HEK293 (cell line): ENCODE data around the gene GAPVD1.

Source experiments
- CTCF ChIA-PET: fragments of 350-600 bp; formaldehyde crosslinking; extraction: SDS; loops from one replicate; lab custom pipeline; 2021; ENCODE audit warnings: antibody characterized with exemption; lab: Yijun Ruan, JAX
- POLR2A ChIA-PET: fragments of 300-600 bp; formaldehyde crosslinking; extraction: SDS; loops from one replicate; lab custom pipeline; 2020; ENCODE audit warnings: antibody characterized with exemption, inconsistent platforms; lab: Yijun Ruan, JAX
- H3K27ac ChIP-seq: fragments of 200-500 bp; sonication (Bioruptor generic); 2 replicates; pipeline ENCODE4 v1.5.1; 2014; ENCODE audit warnings: low read depth, low read length, control low read depth, inconsistent platforms; ENCODE audit errors: extremely low read depth
- H3K36me3 ChIP-seq, 2 experiments: fragments of 200-500 bp in 1 of 2; sonication (Bioruptor generic) in 1 of 2; 1 replicate in 1 of 2; 2 replicates in 1 of 2; pipeline ENCODE4 v1.5.1; 2014 to 2017; ENCODE audit warnings: inconsistent platforms in 2 of 2, low read length in 2 of 2; ENCODE audit not compliant: control insufficient read depth in 2 of 2, insufficient read depth in 1 of 2
- H3K4me1 ChIP-seq: fragments of 200-500 bp; sonication (Bioruptor generic); 2 replicates; pipeline ENCODE4 v1.5.1; 2014; ENCODE audit warnings: mild to moderate bottlenecking, low read length, inconsistent platforms; ENCODE audit not compliant: control insufficient read depth, insufficient read depth
- H3K4me3 ChIP-seq: 2 replicates; pipeline ENCODE4 v1.5.1; 2011; ENCODE audit warnings: low read depth, mild to moderate bottlenecking, control low read depth, low read length, moderate library complexity
- H3K9me3 ChIP-seq: fragments of 200-500 bp; sonication (Bioruptor generic); 2 replicates; pipeline ENCODE4 v1.5.1; 2014; ENCODE audit warnings: low read depth, low read length, inconsistent platforms; ENCODE audit not compliant: control insufficient read depth, insufficient read depth
- HOXC10 ChIP-seq: sonication (generic); formaldehyde crosslinking; IDR thresholded peaks from 2 replicates; pipeline ENCODE4 v1.8.1; 2023; ENCODE audit warnings: mild to moderate bottlenecking, missing genetic modification reagents
- KLF1 ChIP-seq: fragments of 450-650 bp; formaldehyde crosslinking; IDR thresholded peaks from 2 replicates; pipeline ENCODE4 v1.5.1; 2016; ENCODE audit warnings: missing biosample characterization, missing genetic modification characterization
- KLF8 ChIP-seq: fragments of 450-650 bp; formaldehyde crosslinking; IDR thresholded peaks from 2 replicates; pipeline ENCODE4 v1.5.1; 2016; ENCODE audit warnings: missing biosample characterization, missing genetic modification characterization
- RBAK ChIP-seq: fragments of 450-650 bp; formaldehyde crosslinking; IDR thresholded peaks from 2 replicates; pipeline ENCODE4 v1.5.1; 2016; ENCODE audit warnings: missing biosample characterization, missing genetic modification characterization
- SCRT1 ChIP-seq: fragments of 450-650 bp; formaldehyde crosslinking; IDR thresholded peaks from 2 replicates; pipeline ENCODE4 v1.5.1; 2016; ENCODE audit warnings: missing biosample characterization, missing genetic modification characterization, borderline replicate concordance
- SETDB1 ChIP-seq: IDR thresholded peaks from one replicate; pipeline ENCODE4 v1.6.1; 2017; ENCODE audit warnings: mild to moderate bottlenecking, low read length, moderate library complexity, mixed read lengths; ENCODE audit not compliant: insufficient read length
- ZBTB21 ChIP-seq: fragments of 450-650 bp; formaldehyde crosslinking; IDR thresholded peaks from 2 replicates; pipeline ENCODE4 v1.5.1; 2017; ENCODE audit warnings: missing biosample characterization, missing genetic modification characterization
- ZBTB7A ChIP-seq: fragments of 450-650 bp; formaldehyde crosslinking; IDR thresholded peaks from 2 replicates; pipeline ENCODE4 v1.5.1; 2016; ENCODE audit warnings: low read depth, missing biosample characterization, missing genetic modification characterization
- ZFP37 ChIP-seq: fragments of 450-650 bp; formaldehyde crosslinking; IDR thresholded peaks from 2 replicates; pipeline ENCODE4 v1.5.1; 2016; ENCODE audit warnings: missing biosample characterization, missing genetic modification characterization
- ZNF132 ChIP-seq: fragments of 450-650 bp; formaldehyde crosslinking; IDR thresholded peaks from 2 replicates; pipeline ENCODE4 v1.5.1; 2017; ENCODE audit warnings: missing biosample characterization, missing genetic modification characterization, borderline replicate concordance
- ZNF221 ChIP-seq: fragments of 450-650 bp; formaldehyde crosslinking; IDR thresholded peaks from 2 replicates; pipeline ENCODE4 v1.5.1; 2017; ENCODE audit warnings: missing biosample characterization, missing genetic modification characterization, borderline replicate concordance
- ZNF473 ChIP-seq: fragments of 450-650 bp; formaldehyde crosslinking; IDR thresholded peaks from 2 replicates; pipeline ENCODE4 v1.5.1; 2017; ENCODE audit warnings: missing biosample characterization, missing genetic modification characterization
- ZNF521 ChIP-seq: fragments of 450-650 bp; formaldehyde crosslinking; IDR thresholded peaks from 2 replicates; pipeline ENCODE4 v1.5.1; 2017; ENCODE audit warnings: missing biosample characterization, mild to moderate bottlenecking, missing genetic modification characterization
- ZNF529 ChIP-seq: fragments of 450-650 bp; formaldehyde crosslinking; IDR thresholded peaks from 2 replicates; pipeline ENCODE4 v1.5.1; 2017; ENCODE audit warnings: missing genetic modification characterization, missing biosample characterization; ENCODE audit not compliant: insufficient replicate concordance
- ZNF561 ChIP-seq: fragments of 450-650 bp; IDR thresholded peaks from 2 replicates; pipeline ENCODE4 v1.5.1; 2018; ENCODE audit warnings: missing biosample characterization, missing genetic modification characterization, borderline replicate concordance
- TF ChIP-seq, protein P1 (sequence below): fragments of 450-650 bp; formaldehyde crosslinking; IDR thresholded peaks from 2 replicates; pipeline ENCODE4 v1.5.1; 2016; ENCODE audit warnings: missing biosample characterization, missing genetic modification characterization
- TF ChIP-seq, protein P2 (sequence below): IDR thresholded peaks from 2 replicates; pipeline ENCODE4 v1.6.1; 2011; ENCODE audit warnings: mild to moderate bottlenecking, low read depth, low read length, borderline replicate concordance

The GAPVD1 gene

DNA sequence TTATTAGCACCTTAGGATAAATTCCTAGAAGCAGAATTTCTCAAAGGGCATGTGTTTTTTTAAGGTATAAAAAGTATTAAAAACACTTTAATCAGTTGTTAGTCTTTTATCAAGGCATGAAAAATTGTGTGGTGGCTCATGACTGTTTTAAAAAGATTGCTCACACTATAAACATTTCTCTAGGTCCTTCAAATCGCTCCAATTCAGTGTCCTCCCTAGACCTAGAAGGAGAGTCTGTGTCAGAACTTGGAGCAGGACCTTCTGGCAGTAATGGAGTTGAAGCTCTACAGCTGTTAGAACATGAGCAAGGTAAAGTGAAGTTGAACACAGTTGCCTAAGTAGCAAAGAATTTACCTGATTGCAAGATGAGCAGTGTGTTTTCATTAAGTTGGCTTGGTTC is 62.0 kb downstream of the GAPVD1 start:
- no peak for TF ChIP-seq RBAK (tag by site-specific recombination)
- TF ChIP-seq ZNF132 (tag by site-specific recombination): no peak
- no peak for TF ChIP-seq HOXC10 (CRISPR knock-in tag)
- no peak for TF ChIP-seq SCRT1 (tag by site-specific recombination)
- no peak for TF ChIP-seq KLF8 (tag by site-specific recombination)
- TF ChIP-seq ZFP37 (tag by site-specific recombination): no peak
- TF ChIP-seq ZNF521: no peak
- TF ChIP-seq ZNF561 (tag by site-specific recombination): no peak
- Histone ChIP-seq H3K9me3 (no peaks in the 10 kb centered on the region), H3K27ac (no peak overlapping the region), H3K4me3 (no peak overlapping the region), H3K4me1 (no peaks in the 10 kb centered on the region), H3K36me3 (peaks cover 32 to 56% of the 10 kb centered on the region in 2 experiments)
- POLR2A ChIA-PET: interaction anchor here (0.7 kb wide), 1 partner anchor 106 kb away, joined by 3 read pairs; no protein-coding TSS in a partner anchor
- CTCF ChIA-PET: interaction anchor here (0.5 kb wide), 1 partner anchor 939 kb away, joined by 3 read pairs; no protein-coding TSS in a partner anchor

DNA sequence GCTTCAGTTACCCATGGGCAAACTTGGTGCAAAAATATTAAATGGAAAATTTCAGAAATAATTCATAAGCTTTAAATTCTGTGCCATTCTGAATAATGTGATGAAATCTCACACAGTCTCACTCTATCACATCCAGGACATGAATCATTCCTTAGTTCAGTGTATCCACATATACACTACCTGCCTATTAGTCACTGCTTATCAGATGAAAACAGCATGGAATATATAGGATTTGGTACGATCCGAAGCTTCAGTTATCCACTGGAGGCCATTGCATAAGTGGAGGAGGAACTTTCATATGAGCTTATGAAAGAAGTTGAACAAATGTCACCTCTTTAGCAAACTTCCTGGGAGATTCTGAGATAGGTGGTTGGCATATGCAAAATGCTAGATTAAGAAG is 64.2 kb downstream of the GAPVD1 start:
- H3K36me3 ChIP-seq: peaks cover 36 to 68% of the 10 kb centered on the region in 2 experiments
- no peak overlapping the region for H3K4me3 ChIP-seq
- TF ChIP-seq, protein P1, sequence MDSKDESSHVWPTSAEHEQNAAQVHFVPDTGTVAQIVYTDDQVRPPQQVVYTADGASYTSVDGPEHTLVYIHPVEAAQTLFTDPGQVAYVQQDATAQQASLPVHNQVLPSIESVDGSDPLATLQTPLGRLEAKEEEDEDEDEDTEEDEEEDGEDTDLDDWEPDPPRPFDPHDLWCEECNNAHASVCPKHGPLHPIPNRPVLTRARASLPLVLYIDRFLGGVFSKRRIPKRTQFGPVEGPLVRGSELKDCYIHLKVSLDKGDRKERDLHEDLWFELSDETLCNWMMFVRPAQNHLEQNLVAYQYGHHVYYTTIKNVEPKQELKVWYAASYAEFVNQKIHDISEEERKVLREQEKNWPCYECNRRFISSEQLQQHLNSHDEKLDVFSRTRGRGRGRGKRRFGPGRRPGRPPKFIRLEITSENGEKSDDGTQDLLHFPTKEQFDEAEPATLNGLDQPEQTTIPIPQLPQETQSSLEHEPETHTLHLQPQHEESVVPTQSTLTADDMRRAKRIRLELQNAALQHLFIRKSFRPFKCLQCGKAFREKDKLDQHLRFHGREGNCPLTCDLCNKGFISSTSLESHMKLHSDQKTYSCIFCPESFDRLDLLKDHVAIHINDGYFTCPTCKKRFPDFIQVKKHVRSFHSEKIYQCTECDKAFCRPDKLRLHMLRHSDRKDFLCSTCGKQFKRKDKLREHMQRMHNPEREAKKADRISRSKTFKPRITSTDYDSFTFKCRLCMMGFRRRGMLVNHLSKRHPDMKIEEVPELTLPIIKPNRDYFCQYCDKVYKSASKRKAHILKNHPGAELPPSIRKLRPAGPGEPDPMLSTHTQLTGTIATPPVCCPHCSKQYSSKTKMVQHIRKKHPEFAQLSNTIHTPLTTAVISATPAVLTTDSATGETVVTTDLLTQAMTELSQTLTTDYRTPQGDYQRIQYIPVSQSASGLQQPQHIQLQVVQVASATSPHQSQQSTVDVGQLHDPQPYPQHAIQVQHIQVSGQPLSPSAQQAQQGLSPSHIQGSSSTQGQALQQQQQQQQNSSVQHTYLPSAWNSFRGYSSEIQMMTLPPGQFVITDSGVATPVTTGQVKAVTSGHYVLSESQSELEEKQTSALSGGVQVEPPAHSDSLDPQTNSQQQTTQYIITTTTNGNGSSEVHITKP (tag by site-specific recombination): peak; percentile 69
- TF ChIP-seq KLF1 (tag by site-specific recombination): no peak
- POLR2A ChIA-PET: no interaction called here
- H3K27ac ChIP-seq: no peak overlapping the region
- H3K4me1 ChIP-seq: no peaks in the 10 kb centered on the region
- CTCF ChIA-PET: no interaction called here
- H3K9me3 ChIP-seq: no peaks in the 10 kb centered on the region

DNA sequence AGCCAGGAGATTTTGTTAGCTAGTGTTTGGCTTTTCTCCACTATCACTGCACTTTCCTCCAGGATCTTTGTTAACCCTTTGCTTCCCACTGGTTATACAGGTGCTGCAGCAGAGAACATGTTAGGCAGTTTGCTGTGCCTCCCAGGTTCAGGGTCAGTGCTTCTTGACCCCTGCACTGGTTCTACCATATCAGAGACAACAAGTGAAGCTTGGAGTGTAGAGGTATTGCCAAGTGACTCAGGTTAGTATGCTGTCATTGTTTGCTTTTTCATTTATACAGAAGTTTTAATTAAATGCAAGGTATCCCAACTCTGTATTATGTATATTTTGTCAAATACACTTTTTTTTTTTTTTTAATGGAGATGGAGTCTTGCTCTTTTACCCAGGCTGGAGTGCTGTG is 68.4 kb downstream of the GAPVD1 start:
- Histone ChIP-seq H3K4me3 (no peak overlapping the region), H3K4me1 (no peaks in the 10 kb centered on the region), H3K27ac (no peak overlapping the region), H3K9me3 (no peaks in the 10 kb centered on the region), H3K36me3 (peaks cover 44 to 78% of the 10 kb centered on the region in 2 experiments)
- POLR2A ChIA-PET: no interaction called here
- TF ChIP-seq ZNF473 (tag by site-specific recombination) (no peak), ZNF529 (no peak), ZBTB21 (tag by site-specific recombination) (no peak), ZBTB7A (tag by site-specific recombination) (no peak), ZNF221 (tag by site-specific recombination) (no peak), SETDB1 (no peak)
- TF ChIP-seq, protein P2, sequence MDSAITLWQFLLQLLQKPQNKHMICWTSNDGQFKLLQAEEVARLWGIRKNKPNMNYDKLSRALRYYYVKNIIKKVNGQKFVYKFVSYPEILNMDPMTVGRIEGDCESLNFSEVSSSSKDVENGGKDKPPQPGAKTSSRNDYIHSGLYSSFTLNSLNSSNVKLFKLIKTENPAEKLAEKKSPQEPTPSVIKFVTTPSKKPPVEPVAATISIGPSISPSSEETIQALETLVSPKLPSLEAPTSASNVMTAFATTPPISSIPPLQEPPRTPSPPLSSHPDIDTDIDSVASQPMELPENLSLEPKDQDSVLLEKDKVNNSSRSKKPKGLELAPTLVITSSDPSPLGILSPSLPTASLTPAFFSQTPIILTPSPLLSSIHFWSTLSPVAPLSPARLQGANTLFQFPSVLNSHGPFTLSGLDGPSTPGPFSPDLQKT: no peak
- CTCF ChIA-PET: no interaction called here
